ENCODE results near the gene CARD18.
"Not testable (repeated sequence)": the region's sequence is repeated elsewhere in the genome, so short reads cannot be mapped to it uniquely, and the experiment has no call there.

The CARD18 gene

GRCh38 chr11:105132716-105133511 is 6.7 kb downstream of the CARD18 start:
- DNase-seq (ENCODE audit: low spot score): no peak

GRCh38 chr11:105130189-105130813 is 9.3 kb downstream of the CARD18 start:
- DNase-seq (ENCODE audit: low spot score): no peak

GRCh38 chr11:105124756-105125155 is 14.8 kb downstream of the CARD18 start:
- DNase-seq (ENCODE audit: low spot score): no peak

- no peak for DNase-seq (ENCODE audit: low spot score)
These were observed 28.2 kb downstream of the CARD18 start for GRCh38 chr11:105111145-105111944.

- no peak for DNase-seq (ENCODE audit: low spot score)
These were observed 28.9 kb downstream of the CARD18 start for GRCh38 chr11:105110688-105111030.

GRCh38 chr11:105109855-105110687 is 29.5 kb downstream of the CARD18 start:
- DNase-seq (ENCODE audit: low spot score): no peak

- DNase-seq (ENCODE audit: low spot score): no peak
These were observed 30.2 kb downstream of the CARD18 start for GRCh38 chr11:105109321-105109720.

GRCh38 chr11:105108247-105108646 is 31.3 kb downstream of the CARD18 start:
- DNase-seq (ENCODE audit: low spot score): no peak

- DNase-seq (ENCODE audit: low spot score): not testable (repeated sequence)
These were observed 32.2 kb downstream of the CARD18 start for GRCh38 chr11:105107226-105107825.

- no peak for DNase-seq (ENCODE audit: low spot score)
These were observed 33.4 kb downstream of the CARD18 start for GRCh38 chr11:105106140-105106539.

GRCh38 chr11:105104292-105104691 is 35.3 kb downstream of the CARD18 start:
- DNase-seq (ENCODE audit: low spot score): no peak

- no peak for DNase-seq (ENCODE audit: low spot score)
These were observed 36.2 kb downstream of the CARD18 start for GRCh38 chr11:105103336-105103735.

- DNase-seq (ENCODE audit: low spot score): not testable (repeated sequence)
These were observed 37.4 kb downstream of the CARD18 start for GRCh38 chr11:105102079-105102581.

- no peak for DNase-seq (ENCODE audit: low spot score)
These were observed 38.5 kb downstream of the CARD18 start for GRCh38 chr11:105100981-105101630.

- DNase-seq (ENCODE audit: low spot score): no peak
These were observed 39.4 kb downstream of the CARD18 start for GRCh38 chr11:105100206-105100605.

GRCh38 chr11:105099594-105099993 is 40.0 kb downstream of the CARD18 start:
- not testable (repeated sequence) for DNase-seq (ENCODE audit: low spot score)

- DNase-seq (ENCODE audit: low spot score): no peak
These were observed 47.0 kb downstream of the CARD18 start for GRCh38 chr11:105092256-105093239.
